Smooth muscle cell (in vitro differentiated cells): Measurements from ENCODE around the gene RIMBP2. TPM values are rescaled to one million over a fixed set of nuclear protein-coding genes. Genes with fewer than 3 reads are reported as not detected.

Experiments
- DNase-seq: peaks from one replicate; lab custom pipeline; 2025; ENCODE audit not compliant: unreplicated experiment; lab: John Stamatoyannopoulos, UW
- H2AFZ ChIP-seq: fragments of 200-600 bp; sonication (generic); 2 replicates; pipeline ENCODE4 v1.6.0; 2016; ENCODE audit warnings: antibody characterized with exemption, low read depth, mild to moderate bottlenecking
- H3F3A ChIP-seq: fragments of 200-600 bp; sonication (generic); 2 replicates; pipeline ENCODE4 v1.6.0; 2017; ENCODE audit warnings: antibody characterized with exemption, low read depth
- H3K27ac ChIP-seq: fragments of 200-600 bp; sonication (generic); 2 replicates; pipeline ENCODE4 v1.5.1; 2016; ENCODE audit warnings: low read depth, mild to moderate bottlenecking
- H3K27me3 ChIP-seq: fragments of 200-600 bp; sonication (generic); 2 replicates; pipeline ENCODE4 v1.6.1; 2016; ENCODE audit warnings: low read depth, mild to moderate bottlenecking
- H3K36me3 ChIP-seq: fragments of 200-600 bp; sonication (generic); 2 replicates; pipeline ENCODE4 v1.5.1; 2016; ENCODE audit warnings: low read depth
- H3K4me1 ChIP-seq: fragments of 200-600 bp; sonication (generic); 2 replicates; pipeline ENCODE4 v1.5.1; 2016; ENCODE audit warnings: low read depth
- H3K4me2 ChIP-seq: fragments of 200-600 bp; sonication (generic); 2 replicates; pipeline ENCODE4 v1.6.0; 2016; ENCODE audit warnings: mild to moderate bottlenecking
- H3K4me3 ChIP-seq: fragments of 200-600 bp; sonication (generic); 2 replicates; pipeline ENCODE4 v1.5.1; 2016; ENCODE audit warnings: mild to moderate bottlenecking
- H3K79me2 ChIP-seq: fragments of 200-600 bp; sonication (generic); 2 replicates; pipeline ENCODE4 v1.6.0; 2016; ENCODE audit warnings: low read depth, mild to moderate bottlenecking
- H3K9ac ChIP-seq: fragments of 200-600 bp; sonication (generic); 2 replicates; pipeline ENCODE4 v1.6.0; 2016; ENCODE audit warnings: low read depth
- H3K9me3 ChIP-seq: fragments of 200-600 bp; sonication (generic); replicated peaks from 2 replicates; pipeline ENCODE4 v1.5.1; 2016; ENCODE audit warnings: low read depth
- H4K20me1 ChIP-seq: fragments of 200-600 bp; sonication (generic); 2 replicates; pipeline ENCODE4 v1.6.0; 2016; ENCODE audit warnings: low read depth
- CTCF ChIP-seq: fragments of 200-600 bp; sonication (generic); IDR thresholded peaks from 2 replicates; pipeline ENCODE4 v1.5.1; 2017; ENCODE audit warnings: borderline replicate concordance, mild to moderate bottlenecking, antibody characterized with exemption; ENCODE audit not compliant: insufficient read depth, poor library complexity, severe bottlenecking
- WGBS: methylation state at CpG from one replicate; pipeline ENCODE4 v1.1.7; 2016; ENCODE audit warnings: low lambda C conversion rate; 5-methylcytosine and 5-hydroxymethylcytosine counted together
- polyA plus RNA-seq: library from polyadenylated mRNA; unstranded; fragments of >200 nt; fragmentation: Nextera tagmentation; extraction: Ambion mirVana; gene quantifications from 2 replicates; pipeline ENCODE4 v1.2.1, GENCODE V29; 2016
- total RNA-seq: library from RNA; depleted of rRNA; stranded (reverse); fragments of >200 nt; gene quantifications from 2 replicates; pipeline ENCODE4 v1.2.3, GENCODE V29; 2014

The RIMBP2 gene
- total and polyA plus RNA-seq, 2 experiments from 2014 or later: 2.3 TPM; not detected in 1

- H3K4me1 ChIP-seq: no peaks in the 10 kb centered on the region
- H3K4me2 ChIP-seq: no peak overlapping the region
- H3K9ac ChIP-seq: no peak overlapping the region
- H3K36me3 ChIP-seq: no peaks in the 10 kb centered on the region
- DNase-seq: no peak
- TF ChIP-seq CTCF: no peak
- no peak overlapping the region for H3K27ac ChIP-seq
- WGBS: 88% methylated on average over 21 of the region's 21 CpGs
- no peak overlapping the region for H3K4me3 ChIP-seq
- no peaks in the 10 kb centered on the region for H3F3A ChIP-seq
- H3K9me3 ChIP-seq: no peaks in the 10 kb centered on the region
- no peaks in the 10 kb centered on the region for H3K27me3 ChIP-seq
- no peaks in the 10 kb centered on the region for H3K79me2 ChIP-seq
- no peak overlapping the region for H2AFZ ChIP-seq
- H4K20me1 ChIP-seq: no peaks in the 10 kb centered on the region
These were observed 253.4 kb downstream of the RIMBP2 start for GRCh38 chr12:130462558-130463274.

GRCh38 chr12:130461839-130462557 is 254.1 kb downstream of the RIMBP2 start:
- H3K9me3 ChIP-seq: no peaks in the 10 kb centered on the region

GRCh38 chr12:130461447-130461815 is 254.7 kb downstream of the RIMBP2 start:
- Histone ChIP-seq H2AFZ (no peak overlapping the region), H3K4me2 (no peak overlapping the region), H3K4me1 (no peaks in the 10 kb centered on the region), H3K9me3 (no peaks in the 10 kb centered on the region), H4K20me1 (no peaks in the 10 kb centered on the region), H3K27me3 (no peaks in the 10 kb centered on the region), H3K27ac (no peak overlapping the region), H3K36me3 (no peaks in the 10 kb centered on the region), H3F3A (no peaks in the 10 kb centered on the region), H3K79me2 (no peaks in the 10 kb centered on the region), H3K9ac (no peak overlapping the region), H3K4me3 (no peak overlapping the region)
- no peak for TF ChIP-seq CTCF
- no peak for DNase-seq
- 80% methylated on average over 7 of the region's 7 CpGs for WGBS

More at GRCh38 chr12:130461839-130462557, 254.1 kb downstream of the RIMBP2 start:
- H2AFZ ChIP-seq: no peak overlapping the region
- H3K79me2 ChIP-seq: no peaks in the 10 kb centered on the region
- no peak for DNase-seq
- no peak overlapping the region for H3K4me3 ChIP-seq
- H3K4me1 ChIP-seq: no peaks in the 10 kb centered on the region
- no peak overlapping the region for H3K4me2 ChIP-seq
- no peak overlapping the region for H3K9ac ChIP-seq
- 88% methylated on average over 22 of the region's 22 CpGs for WGBS
- H4K20me1 ChIP-seq: no peaks in the 10 kb centered on the region
- no peaks in the 10 kb centered on the region for H3K36me3 ChIP-seq
- H3F3A ChIP-seq: no peaks in the 10 kb centered on the region
- H3K27me3 ChIP-seq: no peaks in the 10 kb centered on the region
- no peak for TF ChIP-seq CTCF
- H3K27ac ChIP-seq: no peak overlapping the region
